GM06990 (cell line): Measurements from ENCODE around the gene CCDC97.

Source experiments
- DNase-seq: peaks from one replicate; pipeline ENCODE4 v3.0.0-alpha.2; 2011; ENCODE audit not compliant: insufficient read length; ENCODE audit errors: extremely low read depth
- H3K27me3 ChIP-seq: replicated peaks from 2 replicates; pipeline ENCODE4 v1.6.0; 2011; ENCODE audit warnings: low read length; ENCODE audit not compliant: control insufficient read depth, insufficient read depth
- H3K36me3 ChIP-seq: 2 replicates; pipeline ENCODE4 v1.5.1; 2011; ENCODE audit warnings: low read length; ENCODE audit not compliant: control insufficient read depth, insufficient read depth
- H3K4me3 ChIP-seq: replicated peaks from 2 replicates; pipeline ENCODE4 v1.5.1; 2011; ENCODE audit warnings: low read depth, mild to moderate bottlenecking, control low read depth, low read length
- CTCF ChIP-seq: IDR thresholded peaks from 2 replicates; pipeline ENCODE4 v1.5.1; 2011; ENCODE audit warnings: low read length, control low read depth, mild to moderate bottlenecking, inconsistent platforms; ENCODE audit not compliant: insufficient read depth, poor library complexity, severe bottlenecking

Gene CCDC97

GRCh38 chr19:41264581-41265394, 45.2 kb upstream of the CCDC97 start:
- Histone ChIP-seq H3K27me3 (no peaks in the 10 kb centered on the region), H3K36me3 (peaks cover 15% of the 10 kb centered on the region), H3K4me3 (peak overlapping the region; percentile 99)
- DNase-seq = peak; percentile 64
- no peak for TF ChIP-seq CTCF

GRCh38 chr19:41265395-41266153, 44.4 kb upstream of the CCDC97 start:
- H3K36me3 ChIP-seq = peaks cover 17% of the 10 kb centered on the region
- peak; percentile 32 for DNase-seq
- no peak for TF ChIP-seq CTCF
- H3K4me3 ChIP-seq = peak overlapping the region; percentile 99
- H3K27me3 ChIP-seq = no peaks in the 10 kb centered on the region

GRCh38 chr19:41269055-41269454, 40.9 kb upstream of the CCDC97 start:
- H3K27me3 ChIP-seq = no peaks in the 10 kb centered on the region
- H3K4me3 ChIP-seq = no peak overlapping the region
- DNase-seq = no peak
- no peak for TF ChIP-seq CTCF
- H3K36me3 ChIP-seq = peaks cover 44% of the 10 kb centered on the region

- Histone ChIP-seq H3K4me3 (no peak overlapping the region), H3K27me3 (no peaks in the 10 kb centered on the region), H3K36me3 (peaks cover 46% of the 10 kb centered on the region)
- TF ChIP-seq CTCF = no peak
- DNase-seq = no peak
Measured at GRCh38 chr19:41269571-41269970, 40.4 kb upstream of the CCDC97 start.

- DNase-seq = no peak
- Histone ChIP-seq H3K4me3 (no peak overlapping the region), H3K27me3 (no peaks in the 10 kb centered on the region), H3K36me3 (peaks cover 54% of the 10 kb centered on the region)
- no peak for TF ChIP-seq CTCF
Measured at GRCh38 chr19:41273076-41273475, 36.9 kb upstream of the CCDC97 start.
